Common myeloid progenitor, CD34-positive (primary cell): Measurements from ENCODE around the gene NXPH4.

Experiments
- CTCF ChIA-PET: fragments of 350-600 bp; sonication (Branson Sonifier 250); formaldehyde crosslinking; loops from one replicate; lab custom pipeline; 2021; ENCODE audit warnings: antibody characterized with exemption; lab: Charles Lee
- POLR2A ChIA-PET: fragments of 350-600 bp; sonication (Branson Sonifier 250); formaldehyde crosslinking; loops from one replicate; lab custom pipeline; 2021; ENCODE audit warnings: antibody characterized with exemption; lab: Charles Lee
- DNase-seq, 3 donors: peaks; one replicate each; pipeline versions ENCODE4 v3.0.0 to v3.0.0-alpha.2; 2013
- H3K27ac ChIP-seq, 2 experiments: 1 replicate in 1 of 2; 2 replicates in 1 of 2; pipeline ENCODE4 v1.7.0; 2013; ENCODE audit warnings: inconsistent platforms in 2 of 2, low read length in 2 of 2, mild to moderate bottlenecking in 2 of 2, low read depth in 1 of 2, moderate library complexity in 1 of 2; ENCODE audit not compliant: severe bottlenecking in 2 of 2, insufficient read depth in 1 of 2, poor library complexity in 1 of 2
- H3K27me3 ChIP-seq, 5 experiments: replicated peaks in 2 of 5; 1 replicate in 3 of 5; 2 replicates in 2 of 5; pipeline versions ENCODE4 v1.6.1 to v1.7.0; 2013; ENCODE audit warnings: low read length in 4 of 5, mild to moderate bottlenecking in 2 of 5, moderate library complexity in 2 of 5, inconsistent platforms in 1 of 5; ENCODE audit not compliant: insufficient read depth in 5 of 5, control insufficient read depth in 4 of 5
- H3K36me3 ChIP-seq, 4 experiments: 1 replicate in 2 of 4; 2 replicates in 2 of 4; pipeline versions ENCODE4 v1.6.1 to v1.7.0; 2013; ENCODE audit warnings: low read length in 3 of 4, control low read depth in 1 of 4, mild to moderate bottlenecking in 1 of 4; ENCODE audit not compliant: control insufficient read depth in 4 of 4, insufficient read depth in 4 of 4
- H3K4me1 ChIP-seq, 4 experiments: 1 replicate in 3 of 4; 2 replicates in 1 of 4; pipeline versions ENCODE4 v1.6.1 to v1.7.1; 2013; ENCODE audit warnings: low read length in 3 of 4, mild to moderate bottlenecking in 3 of 4, control low read depth in 1 of 4, inconsistent platforms in 1 of 4, moderate library complexity in 1 of 4; ENCODE audit not compliant: control insufficient read depth in 4 of 4, insufficient read depth in 4 of 4; ENCODE audit errors: control extremely low read depth in 1 of 4
- H3K4me3 ChIP-seq, 7 experiments: 1 replicate in 4 of 7; 2 replicates in 3 of 7; pipeline versions ENCODE4 v1.5.1 to v1.7.0; 2013; ENCODE audit warnings: mild to moderate bottlenecking in 7 of 7, low read length in 6 of 7, moderate library complexity in 6 of 7, inconsistent platforms in 2 of 7, low read depth in 2 of 7, control low read depth in 1 of 7; ENCODE audit not compliant: insufficient read depth in 4 of 7, control insufficient read depth in 1 of 7; ENCODE audit errors: extremely low read depth in 1 of 7
- H3K9me3 ChIP-seq, 5 experiments: 1 replicate in 4 of 5; 2 replicates in 1 of 5; pipeline versions ENCODE4 v1.6.1 to v1.7.1; 2013; ENCODE audit warnings: low read length in 4 of 5, mild to moderate bottlenecking in 2 of 5, inconsistent platforms in 1 of 5, low read depth in 1 of 5, moderate library complexity in 1 of 5; ENCODE audit not compliant: control insufficient read depth in 4 of 5, insufficient read depth in 2 of 5; ENCODE audit errors: control extremely low read depth in 1 of 5
- WGBS: methylation state at CpG from one replicate; pipeline ENCODE4 v1.1.5; 2013; ENCODE audit not compliant: insufficient coverage; 5-methylcytosine and 5-hydroxymethylcytosine counted together

NXPH4 gene

DNA sequence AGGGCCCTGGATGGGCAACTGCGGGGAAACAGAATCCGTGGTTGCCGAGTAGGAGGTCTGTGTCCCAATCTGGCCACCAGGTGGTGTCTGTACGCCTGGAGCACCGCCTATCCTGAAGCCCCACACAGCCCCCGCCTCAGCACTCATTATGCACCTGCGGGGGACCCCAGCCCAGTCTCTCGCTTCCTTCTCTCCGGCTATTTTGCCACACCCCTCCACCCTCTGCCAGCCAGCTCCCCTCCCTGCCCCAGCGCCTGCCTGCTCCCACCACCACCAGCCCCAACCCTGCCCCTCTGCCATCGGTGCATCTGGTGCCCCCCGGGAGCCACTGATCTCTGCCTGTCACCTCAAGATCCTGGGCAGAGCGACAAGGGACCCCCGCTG is 2.2 kb upstream of the NXPH4 start:
- Histone ChIP-seq H3K27me3 (peaks cover 9 to 59% (median 44%) of the 10 kb centered on the region in 5 experiments), H3K36me3 (no peaks in the 10 kb centered on the region), H3K27ac (no peak overlapping the region), H3K9me3 (no peaks in the 10 kb centered on the region), H3K4me3 (no peak overlapping the region), H3K4me1 (peaks cover 0 to 20% (median 13%) of the 10 kb centered on the region in 4 experiments)
- 4% methylated on average over 12 of the region's 14 CpGs for WGBS
- peak; percentile 60 to 81 (median 74) for DNase-seq
- ChIA-PET POLR2A (no interaction called here), CTCF (interaction anchor here (0.7 to 8.4 kb wide), 16 partner anchors 14 to 238 kb away, joined by 3 to 236 read pairs (median 5); partner anchors contain the start of genes SHMT2 and STAC3)

DNA sequence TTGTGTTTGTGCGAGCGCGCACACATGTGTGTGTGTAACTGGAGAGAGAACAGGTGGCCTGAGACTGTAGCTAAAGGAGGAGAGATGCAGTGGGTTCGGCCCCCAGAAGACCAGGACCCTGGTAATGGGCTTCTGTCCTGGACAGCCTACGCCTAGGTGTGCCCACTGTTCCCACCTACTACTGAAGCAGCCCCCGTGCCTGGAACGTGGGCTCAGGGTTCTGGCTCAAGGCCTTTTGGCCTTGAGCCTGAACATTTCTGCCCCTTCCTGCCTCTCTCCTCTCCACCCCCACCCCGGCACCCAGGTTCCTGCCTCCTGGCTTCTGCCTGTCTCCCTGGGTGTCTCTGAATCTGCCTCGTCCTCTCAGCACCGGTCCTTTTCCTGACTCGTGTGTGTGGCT is 1.5 kb upstream of the NXPH4 start:
- Histone ChIP-seq H3K4me1 (peaks cover 0 to 22% (median 13%) of the 10 kb centered on the region in 4 experiments), H3K36me3 (no peaks in the 10 kb centered on the region), H3K9me3 (no peaks in the 10 kb centered on the region), H3K4me3 (no peak overlapping the region), H3K27ac (no peak overlapping the region), H3K27me3 (peaks cover 9 to 66% (median 49%) of the 10 kb centered on the region in 5 experiments)
- 43% methylated on average over 9 of the region's 11 CpGs for WGBS
- POLR2A ChIA-PET = interaction anchor here (1.1 kb wide), 1 partner anchor 28 kb away, joined by 3 read pairs; no protein-coding TSS in a partner anchor
- no peak for DNase-seq
- CTCF ChIA-PET = interaction anchor here (0.7 to 8.4 kb wide), 9 partner anchors 13 to 237 kb away, joined by 3 to 236 read pairs (median 5); partner anchors contain the start of genes SHMT2 and STAC3

DNA sequence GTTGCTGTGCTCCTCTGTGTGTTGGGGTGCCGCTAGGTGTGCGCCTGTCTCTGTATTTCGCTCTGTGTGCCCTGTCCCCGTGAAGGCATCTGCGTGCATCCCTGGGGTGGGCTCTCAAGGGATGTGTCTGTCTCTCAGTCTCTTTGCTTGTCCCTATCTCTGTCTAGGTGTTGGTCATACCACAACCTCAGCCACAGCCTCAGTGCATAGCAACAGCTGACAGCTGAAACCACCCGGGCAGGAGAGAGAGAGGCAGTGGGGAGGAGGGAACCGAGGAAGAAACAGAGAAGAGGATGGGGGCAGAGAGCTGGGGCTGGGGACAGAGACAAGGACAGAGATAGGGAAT is 953 bp upstream of the NXPH4 start:
- H3K4me3 ChIP-seq = no peak overlapping the region

DNA sequence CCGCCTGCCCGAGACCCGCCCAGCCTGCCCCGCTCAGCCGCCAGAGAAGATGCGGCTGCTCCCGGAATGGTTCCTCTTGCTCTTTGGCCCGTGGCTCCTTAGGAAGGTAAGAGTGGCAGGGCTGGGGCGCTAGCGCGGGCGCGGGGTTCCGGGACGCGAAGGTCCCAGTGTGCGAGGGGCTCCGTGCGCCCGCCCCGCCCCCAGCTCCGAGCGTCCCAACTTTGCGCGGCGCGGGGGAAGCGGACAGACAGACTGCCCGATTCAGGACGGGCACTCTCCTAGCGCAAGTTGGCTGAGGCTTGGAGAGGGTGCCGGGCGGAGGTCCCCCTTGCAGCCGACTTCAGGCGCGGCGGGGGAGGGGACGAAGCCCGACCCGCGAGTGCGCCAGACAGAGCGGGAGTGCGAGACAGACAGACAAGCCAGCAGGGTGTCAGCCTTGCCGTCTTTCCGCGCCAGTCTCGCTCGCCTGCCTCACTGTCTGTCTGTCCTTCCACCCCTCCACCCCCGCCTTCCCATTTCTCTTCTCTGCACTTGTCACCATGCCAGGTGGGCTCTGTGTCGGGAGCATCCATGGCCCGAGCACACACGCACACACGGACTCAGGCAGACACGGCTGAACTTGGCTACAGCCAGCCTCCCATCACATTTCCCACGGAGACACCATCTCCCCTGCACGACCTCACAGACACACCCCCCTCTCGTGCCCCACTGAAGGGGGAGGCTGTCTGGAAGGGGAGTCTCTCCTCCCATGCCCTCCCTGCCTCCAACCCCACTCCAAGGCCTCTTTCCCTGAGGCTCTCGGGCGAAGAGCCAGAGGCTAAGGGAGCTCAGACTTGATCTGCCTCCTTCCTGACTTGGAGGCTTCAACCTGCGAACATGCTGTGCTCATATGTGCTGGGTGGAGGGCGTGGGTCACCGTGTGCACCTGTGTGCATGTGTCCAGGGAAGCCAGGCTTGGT is 606 bp downstream of the NXPH4 start:
- peaks cover 0 to 22% (median 13%) of the 10 kb centered on the region in 4 experiments for H3K4me1 ChIP-seq
- no peaks in the 10 kb centered on the region for H3K36me3 ChIP-seq
- ChIA-PET CTCF (interaction anchor here (0.7 to 8.4 kb wide), 4 partner anchors 11 to 27 kb away, joined by 3 to 170 read pairs (median 16); partner anchors contain the start of gene SHMT2), POLR2A (no interaction called here)
- H3K27ac ChIP-seq = no peak overlapping the region
- peaks cover 9 to 87% (median 54%) of the 10 kb centered on the region in 5 experiments for H3K27me3 ChIP-seq
- H3K9me3 ChIP-seq = no peaks in the 10 kb centered on the region
- peak overlapping the region in 3 of 7 experiments; percentile 34 to 55 (median 54) for H3K4me3 ChIP-seq
- WGBS = under 1% methylated on average over 57 of the region's 63 CpGs
- DNase-seq = peak in 1 of 3 donors; percentile 22

More for the DNA sequence above, 953 bp upstream of the NXPH4 start:
- peak in 1 of 3 donors; percentile 48 for DNase-seq
- Histone ChIP-seq H3K27ac (no peak overlapping the region), H3K9me3 (no peaks in the 10 kb centered on the region), H3K27me3 (peaks cover 9 to 72% (median 51%) of the 10 kb centered on the region in 5 experiments), H3K36me3 (no peaks in the 10 kb centered on the region), H3K4me1 (peaks cover 0 to 22% (median 13%) of the 10 kb centered on the region in 4 experiments)
- ChIA-PET POLR2A (interaction anchor here (1.1 kb wide), 1 partner anchor 27 kb away, joined by 3 read pairs; no protein-coding TSS in a partner anchor), CTCF (interaction anchor here (6.7 to 8.4 kb wide), 2 partner anchors 13 to 28 kb away, joined by 170 to 236 read pairs; partner anchors contain the start of genes SHMT2 and STAC3)
- 6% methylated on average over 7 of the region's 7 CpGs for WGBS

DNA sequence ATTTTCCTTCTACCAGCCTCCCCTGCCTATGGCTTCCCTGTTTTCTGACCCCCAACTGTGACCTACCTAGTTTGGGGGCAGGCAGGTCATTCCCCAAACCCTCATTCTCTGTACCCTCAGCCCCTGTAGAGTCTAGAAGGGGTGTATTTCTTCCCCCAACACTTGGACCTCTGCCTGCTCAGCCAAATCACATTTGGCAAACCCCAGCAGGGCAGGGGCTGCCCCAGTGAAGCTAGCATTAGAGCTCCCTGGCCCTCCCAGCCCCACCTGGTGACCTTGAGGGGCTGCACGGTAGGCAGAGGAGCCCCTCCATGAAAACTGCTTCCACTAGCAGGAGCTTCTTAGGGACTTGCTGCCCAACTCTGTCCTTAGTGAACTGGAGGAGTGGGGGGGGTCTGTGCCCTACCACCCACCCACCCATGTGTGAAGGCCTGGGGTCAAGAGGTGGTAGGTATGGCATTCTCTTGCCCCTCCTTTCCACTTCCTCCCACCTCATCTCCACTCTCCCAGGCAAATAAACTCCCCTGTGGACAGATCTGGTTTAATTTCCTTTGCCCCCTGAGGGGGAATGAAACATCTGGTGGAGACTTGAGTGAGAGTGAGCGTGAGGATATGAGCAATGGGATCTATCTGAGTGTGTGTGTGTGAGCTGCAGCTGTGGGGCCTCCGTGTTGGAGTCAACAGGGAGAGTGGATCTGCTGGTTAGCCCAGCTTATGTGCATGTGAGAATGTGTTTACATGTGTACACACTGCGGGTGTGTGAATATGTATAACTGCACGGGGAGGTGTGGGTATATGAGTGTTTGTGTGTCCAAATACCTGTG is 1.6 kb downstream of the NXPH4 start:
- CTCF ChIA-PET = interaction anchor here (1.5 to 8.4 kb wide), 3 partner anchors 10 to 26 kb away, joined by 5 to 170 read pairs (median 27); partner anchors contain the start of gene SHMT2
- H3K4me3 ChIP-seq = no peak overlapping the region
- no peak overlapping the region for H3K27ac ChIP-seq

DNA sequence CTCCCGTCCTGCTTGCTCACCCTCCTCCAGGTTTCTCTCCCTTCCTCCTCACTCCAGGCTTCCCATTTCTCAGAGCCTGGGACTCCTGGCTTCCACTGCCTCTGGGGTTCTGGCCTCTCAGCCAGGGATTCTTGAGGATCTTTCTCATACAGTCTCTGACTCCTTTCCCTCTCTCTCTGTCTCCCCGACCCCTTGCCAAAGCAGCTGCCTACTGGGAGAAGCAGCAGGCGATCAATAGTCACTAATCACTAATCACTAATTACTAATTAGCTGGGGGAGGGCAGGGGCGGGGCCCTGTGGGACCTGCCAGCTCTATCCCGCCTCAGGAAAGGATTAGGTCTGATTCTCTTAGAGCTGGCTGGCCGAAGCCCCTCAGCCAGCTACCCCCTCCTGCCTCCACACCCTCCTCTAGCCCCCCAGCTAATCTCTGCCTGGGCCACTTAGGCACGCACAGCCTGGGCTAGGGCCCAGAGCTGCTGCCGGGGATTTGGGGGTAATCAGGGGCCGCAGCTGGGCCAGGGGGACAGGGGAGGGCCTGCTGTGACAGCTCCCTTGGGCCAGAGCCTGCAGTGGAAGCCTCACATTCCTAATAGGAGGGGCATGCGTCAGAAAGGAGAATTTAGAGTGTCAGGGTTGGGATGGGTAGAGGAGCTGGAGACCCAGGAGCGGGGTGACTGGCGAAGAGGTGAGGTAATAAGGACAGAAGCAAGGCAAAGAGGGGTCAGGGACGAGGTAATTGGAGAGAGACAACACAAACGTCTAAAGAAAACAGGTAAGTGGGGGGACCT is 2.8 kb downstream of the NXPH4 start:
- CTCF ChIA-PET = interaction anchor here (0.8 to 4.1 kb wide), 7 partner anchors 9 to 25 kb away, joined by 3 to 27 read pairs (median 5); partner anchors contain the start of gene SHMT2
- H3K4me1 ChIP-seq = peaks cover 0 to 22% (median 14%) of the 10 kb centered on the region in 4 experiments
- H3K4me3 ChIP-seq = no peak overlapping the region
- H3K27me3 ChIP-seq = peaks cover 4 to 98% (median 61%) of the 10 kb centered on the region in 5 experiments
- H3K9me3 ChIP-seq = no peaks in the 10 kb centered on the region
- no peaks in the 10 kb centered on the region for H3K36me3 ChIP-seq
- WGBS = 48% methylated on average over 11 of the region's 14 CpGs
- DNase-seq = no peak
- no peak overlapping the region for H3K27ac ChIP-seq
- POLR2A ChIA-PET = interaction anchor here (1.0 kb wide), 1 partner anchor 23 kb away, joined by 4 read pairs; no protein-coding TSS in a partner anchor

More for the DNA sequence above, 1.6 kb downstream of the NXPH4 start:
- peaks cover 9 to 98% (median 61%) of the 10 kb centered on the region in 5 experiments for H3K27me3 ChIP-seq
- 74% methylated on average over 5 of the region's 5 CpGs for WGBS
- H3K9me3 ChIP-seq = no peaks in the 10 kb centered on the region
- POLR2A ChIA-PET = no interaction called here
- DNase-seq = no peak
- H3K36me3 ChIP-seq = no peaks in the 10 kb centered on the region
- H3K4me1 ChIP-seq = peaks cover 0 to 22% (median 13%) of the 10 kb centered on the region in 4 experiments
